Inferior parietal cortex (tissue), 1 donor: Measurements from ENCODE around the gene IL1RAPL2.

Source experiments
- DNase-seq: peaks from one replicate; pipeline ENCODE4 v3.0.0-alpha.2; 2016; ENCODE audit errors: extremely low spot score

Gene IL1RAPL2

DNA sequence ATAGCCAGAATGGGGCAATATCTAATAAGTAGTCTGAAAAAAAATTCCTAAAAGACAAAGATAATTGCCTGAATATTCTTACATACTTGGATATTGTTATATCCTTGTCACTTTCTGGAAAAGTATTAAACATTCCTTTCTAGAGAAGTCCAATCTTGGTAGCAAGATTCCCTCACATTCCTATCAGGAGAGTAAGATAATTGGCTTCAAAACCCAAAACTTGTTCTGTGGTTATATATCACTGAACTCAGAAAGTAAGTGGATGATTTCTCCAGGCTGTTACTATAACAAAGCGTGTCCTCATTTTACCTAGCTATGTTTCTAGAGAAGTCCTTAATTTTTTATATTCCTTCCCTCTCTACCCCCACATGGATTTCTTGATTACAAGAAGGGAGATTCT is 700.5 kb downstream of the IL1RAPL2 start:
- no peak for DNase-seq

DNA sequence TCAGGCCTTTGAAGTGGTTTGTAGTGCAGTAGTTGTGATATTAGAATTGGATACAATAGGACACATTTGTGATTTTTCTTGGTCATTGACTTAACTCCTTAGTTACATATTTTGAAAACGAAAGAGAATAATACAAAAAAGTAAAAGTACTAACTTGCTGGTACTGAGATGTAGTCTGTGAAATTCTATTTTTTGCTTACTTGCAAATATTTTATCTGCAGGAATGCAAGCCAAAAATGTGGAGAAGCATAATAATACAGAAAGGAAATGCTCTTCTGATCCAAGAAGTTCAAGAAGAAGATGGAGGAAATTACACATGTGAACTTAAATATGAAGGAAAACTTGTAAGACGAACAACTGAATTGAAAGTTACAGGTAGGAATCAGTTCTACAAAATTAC is 701.2 kb downstream of the IL1RAPL2 start:
- DNase-seq = no peak

DNA sequence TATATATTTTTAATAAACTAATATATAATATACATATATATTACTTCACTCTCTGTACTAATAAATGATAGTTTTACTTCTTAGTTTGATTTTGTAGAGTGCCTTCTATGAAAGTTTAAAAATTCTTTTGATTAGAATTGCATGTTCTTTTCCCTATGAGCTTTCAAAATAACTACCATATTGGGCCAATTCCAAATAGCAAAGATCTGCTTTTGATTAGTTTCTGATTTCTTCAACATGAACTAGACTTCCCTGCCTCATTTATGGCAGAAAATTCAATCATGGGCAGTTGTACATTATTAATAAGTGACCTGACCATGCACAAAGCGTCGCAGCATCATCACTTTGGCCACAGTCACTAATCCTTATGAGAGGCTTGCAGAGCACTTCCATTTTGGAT is 703.4 kb downstream of the IL1RAPL2 start:
- DNase-seq = no peak

DNA sequence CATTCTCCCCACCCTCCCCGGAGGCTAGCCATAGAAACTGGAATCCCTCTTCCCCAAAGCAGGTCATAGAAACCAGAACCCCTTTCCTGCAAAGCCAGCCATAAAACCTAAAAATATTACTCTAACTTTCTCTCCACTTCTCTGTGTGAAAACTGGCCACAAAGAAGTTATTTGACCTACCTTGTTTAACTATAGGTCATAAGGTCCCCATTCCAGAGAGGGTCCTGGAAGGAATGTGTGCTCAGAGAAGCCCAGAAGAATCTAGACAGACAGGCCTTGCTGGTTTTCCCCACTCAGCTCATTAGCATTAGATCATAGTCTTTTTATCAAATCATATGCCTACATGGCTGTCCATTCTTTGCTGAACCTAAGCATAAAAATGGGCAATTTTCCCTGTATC is 707.3 kb downstream of the IL1RAPL2 start:
- DNase-seq = no peak

DNA sequence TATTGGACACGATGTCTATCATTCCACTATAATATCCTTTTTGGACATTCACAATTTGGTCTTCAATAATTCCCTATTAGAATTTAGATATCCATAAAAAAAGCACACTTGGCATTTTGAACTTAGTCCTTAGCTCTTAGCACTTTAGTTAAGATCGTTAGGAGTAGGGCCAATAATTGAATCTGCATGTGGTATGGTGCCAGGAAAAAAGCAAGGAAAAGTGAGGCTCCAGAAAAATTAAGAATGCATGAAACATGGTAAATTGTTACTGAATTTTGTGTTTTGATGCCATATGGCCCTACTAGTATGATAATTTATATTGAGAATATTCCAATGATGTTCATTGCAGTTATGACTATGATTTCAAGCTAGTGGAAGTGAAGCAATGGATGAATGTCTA is 708.1 kb downstream of the IL1RAPL2 start:
- DNase-seq = no peak

DNA sequence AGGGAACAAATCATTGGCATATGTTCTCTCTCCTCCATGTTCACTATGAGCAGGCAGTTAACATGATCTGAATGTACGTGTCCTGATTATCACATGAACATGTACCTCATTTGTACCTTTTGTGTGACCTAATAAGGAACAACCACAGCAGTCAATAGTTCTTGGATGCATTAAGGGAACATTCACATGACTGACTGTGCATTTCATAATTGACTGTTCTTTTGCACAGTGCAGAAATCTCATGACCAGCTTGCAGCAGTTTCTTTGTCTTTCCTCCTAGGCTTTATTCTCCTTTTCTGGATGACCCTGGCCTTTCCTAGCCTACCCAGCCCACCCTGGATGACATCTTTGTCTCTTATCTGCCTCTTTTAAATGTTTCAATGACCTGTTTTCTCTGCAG is 711.1 kb downstream of the IL1RAPL2 start:
- no peak for DNase-seq

DNA sequence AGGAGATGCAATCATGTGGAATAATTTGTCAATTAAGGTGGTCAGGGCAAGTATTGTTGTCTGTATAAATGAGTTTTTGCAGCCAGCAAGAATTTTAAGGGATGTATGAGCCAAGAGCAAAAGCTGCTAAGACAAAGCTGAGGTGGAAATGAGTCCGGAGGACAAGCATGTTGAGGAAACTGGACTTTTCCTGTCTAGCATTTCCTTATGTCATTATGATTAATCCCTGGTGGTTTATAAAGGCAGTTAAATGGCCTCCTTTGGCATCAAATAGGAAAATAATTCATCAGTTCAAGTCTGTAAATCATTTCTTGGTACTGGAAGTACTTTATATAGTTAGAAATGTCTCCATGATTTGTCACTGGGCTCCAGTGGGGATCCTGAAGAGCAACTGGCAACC is 716.1 kb downstream of the IL1RAPL2 start:
- no peak for DNase-seq

DNA sequence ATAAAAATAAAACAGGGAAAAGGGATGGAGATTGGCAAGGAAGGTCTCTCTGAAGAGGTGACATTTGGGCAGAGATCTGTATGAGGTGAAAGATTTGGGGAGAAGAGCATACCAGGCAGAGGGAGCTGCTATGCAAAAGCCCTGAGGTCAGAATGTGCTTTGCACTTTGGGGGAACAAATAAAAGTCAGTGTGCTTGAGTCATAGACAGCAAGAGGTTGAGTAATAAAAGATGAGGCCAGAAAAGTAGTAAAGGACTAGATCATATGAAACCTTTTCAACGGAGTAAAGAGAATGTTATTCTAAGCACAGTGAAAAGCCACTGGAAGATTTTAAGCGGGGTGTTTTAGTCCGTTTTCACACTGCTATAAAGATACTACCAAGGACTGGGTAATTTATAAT is 731.0 kb downstream of the IL1RAPL2 start:
- DNase-seq = no peak

DNA sequence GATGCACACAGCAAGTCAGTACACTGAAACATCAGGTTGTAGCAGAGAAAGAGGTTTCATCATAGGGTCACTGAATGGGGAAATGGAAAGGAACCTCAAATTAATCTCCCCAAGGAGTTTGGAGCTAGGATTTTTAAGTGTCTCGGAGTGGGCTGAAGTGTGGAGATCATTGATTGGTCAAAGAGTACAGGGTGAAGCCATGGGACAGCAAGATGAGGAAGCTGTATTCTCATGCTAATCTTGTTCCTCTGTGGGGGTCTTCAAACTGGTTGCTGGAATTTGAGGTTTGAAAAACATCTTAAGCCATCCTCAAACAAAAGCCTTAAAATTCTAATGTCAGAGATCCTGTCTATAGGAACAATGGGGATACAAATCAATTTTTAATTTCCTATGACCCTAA is 733.3 kb downstream of the IL1RAPL2 start:
- no peak for DNase-seq

DNA sequence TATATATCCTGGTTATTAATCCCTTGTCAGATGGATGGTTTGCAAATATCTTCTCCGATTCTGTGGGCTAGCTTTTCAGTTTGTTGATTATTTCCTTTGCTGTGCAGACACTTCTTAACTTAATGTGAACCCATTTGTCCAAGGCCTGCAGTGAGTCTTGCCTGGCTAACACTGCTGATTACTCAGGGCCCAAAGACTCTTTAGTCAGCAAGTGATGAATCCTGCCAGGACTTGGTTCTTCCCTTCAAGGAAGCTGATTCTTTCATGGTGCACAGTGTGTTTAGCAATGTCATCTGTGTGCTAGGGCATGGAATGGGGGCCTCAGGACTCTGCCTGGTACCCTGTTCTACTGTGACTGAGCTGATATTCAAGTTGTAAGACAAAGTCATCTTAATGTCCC is 736.2 kb downstream of the IL1RAPL2 start:
- no peak for DNase-seq

DNA sequence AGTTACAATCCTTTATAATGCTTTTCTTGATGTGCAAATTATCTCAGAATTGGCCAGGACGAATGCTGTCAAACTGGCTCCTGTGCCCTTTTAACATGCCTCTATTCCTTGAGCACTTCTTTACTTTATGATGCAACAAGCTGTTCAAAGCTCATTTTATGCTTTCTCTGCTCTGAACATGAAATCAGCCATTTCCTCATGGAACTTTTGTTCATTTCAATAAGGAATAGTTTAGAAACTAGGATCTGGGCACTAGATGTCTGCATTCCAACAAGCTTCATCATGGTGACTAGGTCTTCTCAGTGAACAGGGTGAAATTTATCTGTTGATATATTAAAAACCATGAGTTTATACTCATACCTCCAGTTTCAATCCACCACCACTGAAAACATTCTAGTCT is 741.8 kb downstream of the IL1RAPL2 start:
- no peak for DNase-seq

DNA sequence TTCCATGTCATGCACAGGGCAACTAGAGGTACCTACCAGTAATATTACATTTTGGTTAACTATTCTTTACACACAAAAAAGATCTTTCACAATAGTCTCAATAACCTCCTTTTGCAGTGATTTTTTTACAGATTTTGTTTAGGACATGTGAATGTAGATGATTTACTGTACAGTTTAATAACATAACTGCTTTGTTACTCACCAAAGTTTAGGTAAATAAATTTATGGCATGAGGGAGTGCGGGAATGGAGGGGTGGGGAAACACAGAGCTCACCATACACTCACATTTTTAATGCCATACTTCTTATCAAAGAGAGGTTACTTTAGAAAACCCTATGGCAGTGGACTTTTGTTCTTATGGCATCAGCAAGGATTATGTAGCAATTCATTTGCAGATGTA is 747.6 kb downstream of the IL1RAPL2 start:
- no peak for DNase-seq

DNA sequence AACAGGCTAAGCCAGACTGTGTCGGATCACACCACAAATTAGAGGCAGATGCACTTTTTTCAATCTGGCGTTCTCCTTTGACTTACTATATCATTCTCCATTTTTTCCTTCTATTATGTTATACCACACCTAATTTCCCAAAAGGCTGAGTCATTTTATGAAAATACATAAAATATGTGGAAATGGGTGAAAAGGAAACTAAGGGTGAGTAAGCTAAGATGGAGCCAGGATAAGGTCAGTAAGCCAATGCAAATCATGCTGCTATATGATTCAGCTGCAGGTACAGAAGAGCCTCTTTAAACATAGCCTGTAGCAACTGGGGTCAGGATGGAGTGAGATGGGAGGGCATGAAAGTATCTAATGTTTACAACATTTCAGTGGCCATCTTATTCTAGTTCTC is 748.5 kb downstream of the IL1RAPL2 start:
- no peak for DNase-seq

DNA sequence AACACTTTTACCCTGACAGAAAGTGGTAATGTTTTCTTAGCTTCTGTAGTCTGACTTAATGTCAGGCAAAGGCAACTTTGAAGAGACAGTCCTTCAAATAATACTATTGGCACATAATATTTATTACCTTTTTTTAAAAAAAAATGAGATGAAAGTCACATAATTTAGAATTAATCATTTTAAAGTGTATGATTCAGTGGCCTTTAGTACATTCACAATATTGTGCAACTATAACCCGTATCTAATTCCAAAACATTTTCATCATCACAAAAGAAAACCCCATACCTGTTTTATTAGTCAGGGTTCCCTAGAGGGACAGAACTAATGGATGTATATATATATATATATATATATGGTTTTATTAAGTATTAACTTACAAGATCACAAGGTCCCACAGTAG is 749.2 kb downstream of the IL1RAPL2 start:
- no peak for DNase-seq

DNA sequence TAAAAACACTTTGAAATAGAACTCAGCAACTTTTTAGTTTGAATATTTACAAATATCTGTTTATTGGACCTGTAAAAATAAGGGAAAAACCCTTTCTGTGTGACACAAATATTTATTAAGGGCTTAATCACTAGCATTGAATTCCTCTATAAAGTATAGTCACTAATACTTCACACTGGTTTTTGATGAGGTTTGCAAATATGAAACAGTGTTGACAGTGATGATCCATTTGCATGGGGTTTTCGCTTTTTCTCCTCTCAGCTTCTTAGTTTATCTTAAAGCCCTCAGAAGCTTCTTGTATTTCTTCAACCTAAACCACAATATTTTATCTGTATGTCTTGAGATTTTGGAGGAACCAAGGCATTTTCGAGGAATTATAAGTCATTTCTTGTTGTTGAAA is 751.1 kb downstream of the IL1RAPL2 start:
- no peak for DNase-seq

DNA sequence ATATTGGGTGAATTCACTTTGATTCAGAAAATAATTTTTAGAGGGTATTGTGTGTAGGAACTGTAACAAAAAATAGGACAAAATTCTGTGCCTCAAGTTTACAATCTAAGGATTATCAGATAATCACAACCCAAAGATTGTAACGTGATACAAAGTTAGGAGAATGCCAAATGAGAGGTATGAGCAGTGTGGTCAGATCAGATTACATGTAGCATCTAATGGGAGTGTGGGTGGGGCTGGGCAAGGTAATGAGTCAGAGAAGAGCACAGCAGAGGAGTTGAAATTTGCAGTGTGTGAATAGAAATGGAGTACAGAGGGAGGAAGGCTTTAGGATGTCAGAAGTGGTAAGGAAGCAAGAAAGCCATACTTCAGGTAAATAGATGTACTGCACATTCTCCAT is 757.9 kb downstream of the IL1RAPL2 start:
- DNase-seq = no peak

DNA sequence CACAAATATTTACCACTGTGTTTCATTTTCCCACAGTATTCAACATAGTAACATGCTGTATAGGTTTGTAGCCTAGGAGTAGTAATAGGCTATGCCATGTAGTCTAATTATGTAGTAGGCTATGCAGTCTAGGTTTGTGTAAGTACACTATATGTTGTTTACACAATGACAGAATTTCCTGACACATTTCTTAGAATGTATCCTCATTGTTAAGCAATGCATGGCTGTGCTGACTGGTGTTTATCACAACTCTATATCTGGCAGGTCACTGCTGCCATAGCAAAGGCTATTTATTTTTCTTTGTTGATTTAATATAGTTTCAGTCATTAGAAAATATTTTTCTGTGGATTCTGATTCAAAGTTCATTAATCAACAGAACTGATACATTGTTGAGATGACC is 762.8 kb downstream of the IL1RAPL2 start:
- no peak for DNase-seq

DNA sequence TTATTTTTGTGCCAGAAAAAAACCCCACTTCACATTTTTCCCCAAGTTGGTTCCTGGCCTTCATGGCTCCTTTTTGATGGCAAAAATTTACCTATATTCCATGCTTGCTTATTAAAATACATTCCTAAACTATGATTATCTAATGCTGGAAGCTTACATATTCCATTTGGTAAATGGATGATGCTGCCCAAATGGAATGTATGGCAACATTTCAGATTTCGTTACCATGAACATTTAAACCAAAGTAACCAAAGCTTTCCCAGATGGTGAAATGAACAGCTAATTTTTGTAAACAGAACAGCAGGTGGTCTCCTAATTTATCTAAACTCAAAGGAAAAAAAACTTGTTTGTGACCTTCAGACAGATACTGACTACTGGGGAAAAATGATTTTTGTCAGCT is 765.2 kb downstream of the IL1RAPL2 start:
- DNase-seq = no peak

DNA sequence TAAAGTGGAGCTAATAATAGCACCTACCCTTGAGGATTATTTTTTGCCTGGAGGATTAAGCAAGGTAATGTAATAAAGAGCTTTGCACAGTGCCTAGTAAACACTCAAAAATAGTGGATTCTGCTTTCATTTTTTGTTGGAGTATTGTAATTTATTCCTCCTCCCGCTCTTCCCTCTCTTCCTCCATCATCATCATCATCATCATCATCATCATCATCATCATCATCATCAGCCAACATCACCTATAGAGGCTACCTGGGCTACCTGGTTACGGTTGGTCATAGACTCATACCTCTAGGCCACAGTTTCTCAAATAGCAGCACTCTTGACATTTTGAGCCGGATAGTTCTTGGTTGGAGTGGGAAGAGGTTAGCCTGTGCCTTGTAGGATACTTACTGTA is 781.4 kb downstream of the IL1RAPL2 start:
- no peak for DNase-seq

DNA sequence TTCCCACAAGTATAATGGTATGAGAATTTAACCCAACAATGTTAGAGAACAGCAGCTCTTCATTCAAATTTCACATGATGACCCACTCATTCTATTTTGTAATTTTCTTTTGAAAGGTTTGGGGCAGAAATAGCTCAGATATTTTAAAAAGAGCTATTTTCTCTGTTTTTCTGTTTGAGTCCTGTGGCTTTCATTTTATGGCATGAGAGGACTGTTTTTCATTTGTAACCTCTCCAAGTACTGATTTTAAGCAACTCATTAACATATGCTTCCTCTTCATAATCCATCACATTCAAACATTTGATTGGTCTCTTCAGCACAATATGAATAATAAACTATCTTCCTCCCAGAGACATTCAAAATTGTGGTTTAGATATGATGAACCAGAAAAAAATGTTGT is 783.5 kb downstream of the IL1RAPL2 start:
- no peak for DNase-seq

DNA sequence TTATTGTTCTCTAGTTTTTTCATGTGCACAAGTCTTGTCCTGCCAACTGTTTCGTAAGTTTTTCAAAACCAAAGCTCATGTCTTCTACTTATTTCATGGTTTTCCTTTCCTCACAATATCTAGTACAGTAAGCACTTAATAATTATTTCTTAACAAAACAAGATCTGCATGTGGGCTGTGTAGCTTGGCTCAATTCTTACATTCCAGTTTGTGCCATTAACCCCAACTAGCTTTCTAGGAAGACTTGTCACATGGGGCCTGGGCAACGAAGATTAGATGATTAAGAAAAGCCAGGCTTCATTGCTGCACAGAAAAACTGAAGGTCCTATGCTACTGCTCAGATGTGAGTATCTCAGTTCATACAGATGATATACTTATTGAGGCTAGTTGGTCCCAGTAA is 809.8 kb downstream of the IL1RAPL2 start:
- DNase-seq = no peak

DNA sequence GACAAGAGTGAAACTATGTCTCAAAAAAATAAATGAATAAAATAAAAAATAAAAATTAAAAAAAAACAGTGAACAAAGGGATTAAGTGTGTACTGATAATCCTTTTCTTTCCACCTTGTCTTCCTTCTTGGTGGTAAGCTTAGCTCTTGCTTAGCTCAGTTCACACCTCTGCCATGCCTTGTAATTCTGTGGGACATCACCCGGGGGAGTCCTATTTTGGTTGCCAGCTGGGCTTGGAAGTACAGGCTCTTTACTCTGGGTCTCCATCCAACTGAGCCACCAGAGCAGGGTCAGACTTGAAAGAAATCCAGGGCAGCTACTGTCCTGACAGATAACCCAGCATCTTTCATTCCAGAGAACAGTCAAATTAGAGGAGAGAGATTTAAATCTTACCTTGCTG is 858.7 kb downstream of the IL1RAPL2 start:
- no peak for DNase-seq

DNA sequence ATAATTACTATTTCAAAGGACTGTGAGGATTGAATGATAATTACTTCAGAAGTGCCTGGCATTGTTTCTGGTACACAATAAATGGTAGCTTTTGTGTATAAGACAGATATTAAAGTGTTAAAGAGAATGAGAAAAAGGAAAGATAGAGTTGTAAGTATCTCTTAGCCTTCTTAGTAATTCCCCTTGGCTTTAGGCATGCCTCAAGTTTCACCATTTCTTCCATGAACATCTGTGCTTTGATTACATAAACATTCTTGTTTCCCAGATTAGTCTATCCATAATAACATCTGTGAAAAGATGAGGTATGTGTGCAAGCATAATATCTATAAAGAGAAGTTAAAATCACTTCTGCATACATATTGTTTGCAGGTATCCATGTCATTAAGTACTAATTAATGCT is 885.4 kb downstream of the IL1RAPL2 start:
- DNase-seq = no peak

DNA sequence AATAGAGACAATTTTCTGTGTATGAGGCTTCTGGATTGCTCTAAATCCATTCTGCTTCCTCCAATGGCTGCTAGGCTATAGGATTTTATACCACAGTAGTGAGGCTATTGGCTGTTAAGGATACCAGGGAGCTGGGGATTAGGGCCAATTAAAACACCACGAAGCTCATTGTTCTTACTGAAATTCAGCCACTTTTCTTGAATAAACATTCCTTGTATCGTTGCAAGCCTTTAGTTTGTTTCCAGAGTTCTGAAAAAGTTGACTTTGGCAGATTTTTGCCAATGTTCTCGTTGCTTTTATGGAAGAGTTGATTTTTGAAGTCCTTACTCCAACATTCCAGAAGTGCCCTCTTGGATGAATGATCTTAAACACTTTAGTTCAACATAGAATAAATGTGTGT is 892.8 kb downstream of the IL1RAPL2 start:
- DNase-seq = no peak

DNA sequence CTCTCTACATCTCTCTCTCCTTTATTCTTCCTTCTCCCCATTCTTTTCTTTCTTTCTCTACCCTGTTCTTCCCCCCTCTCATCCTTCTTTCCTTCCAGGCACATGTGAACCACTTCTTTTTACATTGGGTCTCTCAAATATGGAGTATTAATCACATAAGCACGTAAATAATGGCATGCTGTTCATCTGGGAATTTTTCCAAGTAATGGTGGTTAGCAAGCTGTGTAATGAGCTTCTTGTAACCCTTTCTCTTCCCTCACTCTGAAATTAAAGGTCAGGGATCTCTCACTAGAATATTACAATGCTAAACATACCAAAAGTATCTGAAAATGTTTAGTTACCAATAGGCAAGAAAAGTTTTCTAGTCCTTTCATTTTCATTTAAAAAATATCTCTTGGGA is 894.4 kb downstream of the IL1RAPL2 start:
- no peak for DNase-seq
